HG03064 (cell line): ENCODE results near the gene STYXL1.

ENCODE experiments used
- ATAC-seq: cut with Tn5 transposase; IDR thresholded peaks from one replicate; pipeline ENCODE4 v1.9.1; 2021; ENCODE audit warnings: low read depth; ENCODE audit not compliant: unreplicated experiment

The STYXL1 gene

DNA sequence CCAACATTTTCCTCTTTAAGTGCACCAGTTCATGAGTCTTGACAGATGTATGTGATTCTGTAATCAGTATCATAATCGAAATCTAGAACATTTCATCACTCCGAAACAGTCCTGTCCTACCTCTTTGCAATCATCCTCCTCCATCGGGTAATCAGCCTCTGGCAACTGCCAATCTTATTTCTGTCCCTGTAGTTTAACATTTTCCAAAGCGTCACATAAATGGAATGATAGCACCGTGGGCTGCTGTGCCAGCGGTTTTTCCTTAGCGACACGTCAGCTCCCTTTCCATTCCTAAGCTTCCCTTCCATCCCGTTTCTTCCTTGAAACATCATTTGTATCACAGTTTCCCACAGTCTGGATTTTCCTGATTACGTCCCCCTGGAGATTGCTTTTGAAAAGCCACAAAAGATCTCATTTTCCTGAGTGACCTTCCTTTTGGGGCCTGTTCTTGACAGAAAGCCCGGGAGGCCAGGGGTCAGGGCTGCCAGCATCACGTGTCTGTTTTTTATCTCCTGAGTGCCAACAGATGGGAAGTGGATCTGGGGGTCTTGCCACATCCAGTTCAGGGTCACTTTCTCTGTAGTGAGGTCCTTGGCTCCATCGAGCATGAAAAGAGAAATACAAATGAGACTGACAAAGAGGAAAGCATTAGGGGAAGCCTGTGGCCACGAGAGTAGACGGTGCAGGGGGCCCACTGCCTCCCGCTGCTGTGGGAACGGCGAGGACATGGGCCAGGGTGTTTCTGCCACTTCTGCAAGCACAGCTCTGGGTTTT lies 85.0 kb downstream of the STYXL1 start:
- no peak for ATAC-seq

DNA sequence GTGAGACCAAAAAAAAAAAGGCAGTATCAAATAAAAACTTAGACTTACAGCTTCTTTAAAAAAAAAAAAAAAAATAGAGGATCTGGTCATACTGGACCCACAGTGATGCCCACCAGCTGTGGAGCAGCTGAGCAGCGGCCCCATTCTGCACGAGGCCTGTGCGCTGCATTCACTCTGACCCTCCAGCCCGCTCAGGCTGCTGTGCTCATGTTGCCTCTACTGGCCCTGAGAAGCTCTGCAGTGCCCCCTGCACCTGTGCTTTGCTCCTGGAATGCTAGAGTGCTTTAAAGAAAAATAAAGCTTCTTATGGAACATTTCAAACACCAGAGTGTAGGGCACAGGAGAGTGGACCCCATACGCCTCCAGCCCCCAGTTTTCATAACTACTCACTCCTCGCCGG lies 86.6 kb downstream of the STYXL1 start:
- no peak for ATAC-seq

DNA sequence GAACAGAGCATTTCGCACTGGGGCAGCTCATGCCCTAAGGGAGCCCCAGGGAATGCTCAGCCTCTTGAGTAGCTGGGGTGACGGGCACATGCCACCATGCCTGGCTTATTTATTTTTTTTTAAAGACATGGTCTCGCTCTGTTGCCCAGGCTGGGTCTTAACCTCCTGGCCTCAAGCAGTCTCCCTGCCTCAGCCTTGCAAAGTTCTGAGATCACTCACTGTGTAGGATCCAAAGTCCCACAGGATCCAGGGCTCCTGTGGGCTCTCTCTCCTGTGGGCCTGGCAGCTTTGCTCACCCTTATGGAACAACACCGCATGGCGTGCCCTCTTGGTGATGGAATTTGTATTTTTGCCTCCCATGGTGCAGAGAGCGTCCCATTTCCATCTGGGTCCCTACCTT lies 87.4 kb downstream of the STYXL1 start:
- no peak for ATAC-seq

DNA sequence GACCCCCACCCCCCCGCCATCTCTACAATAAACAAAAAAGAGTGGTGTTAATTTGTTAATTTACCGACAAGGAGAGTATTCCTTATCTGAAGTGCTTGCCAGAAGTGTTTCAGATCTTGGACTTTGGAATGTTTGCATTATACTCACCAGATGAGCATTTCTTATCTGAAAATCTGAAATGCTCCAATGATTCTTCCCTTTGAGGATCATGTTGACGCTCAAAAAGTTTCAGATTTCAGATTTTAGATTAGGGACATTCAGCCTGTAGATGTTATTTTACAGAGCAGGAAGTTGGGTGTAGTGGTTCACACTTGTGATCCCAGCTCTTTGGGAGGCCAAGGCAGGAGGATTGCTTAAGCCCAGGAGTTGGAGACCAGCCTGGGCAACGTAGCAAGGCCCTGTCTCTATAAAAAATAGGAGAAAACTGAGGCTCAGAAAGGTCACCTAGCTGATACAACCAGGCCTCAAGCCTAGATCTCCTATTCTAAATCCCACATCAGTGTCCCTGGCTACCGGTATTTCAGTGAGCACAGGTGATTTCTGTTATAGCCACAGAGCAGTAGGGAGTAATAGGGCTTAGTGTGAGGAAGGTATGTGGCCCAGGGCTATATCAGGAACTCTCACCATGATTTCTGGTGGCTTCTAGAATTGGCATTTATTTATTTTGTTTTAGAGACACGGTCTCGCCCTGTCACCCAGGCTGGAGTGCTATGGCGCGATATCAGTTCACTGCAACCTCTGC lies 88.8 kb downstream of the STYXL1 start:
- no peak for ATAC-seq

DNA sequence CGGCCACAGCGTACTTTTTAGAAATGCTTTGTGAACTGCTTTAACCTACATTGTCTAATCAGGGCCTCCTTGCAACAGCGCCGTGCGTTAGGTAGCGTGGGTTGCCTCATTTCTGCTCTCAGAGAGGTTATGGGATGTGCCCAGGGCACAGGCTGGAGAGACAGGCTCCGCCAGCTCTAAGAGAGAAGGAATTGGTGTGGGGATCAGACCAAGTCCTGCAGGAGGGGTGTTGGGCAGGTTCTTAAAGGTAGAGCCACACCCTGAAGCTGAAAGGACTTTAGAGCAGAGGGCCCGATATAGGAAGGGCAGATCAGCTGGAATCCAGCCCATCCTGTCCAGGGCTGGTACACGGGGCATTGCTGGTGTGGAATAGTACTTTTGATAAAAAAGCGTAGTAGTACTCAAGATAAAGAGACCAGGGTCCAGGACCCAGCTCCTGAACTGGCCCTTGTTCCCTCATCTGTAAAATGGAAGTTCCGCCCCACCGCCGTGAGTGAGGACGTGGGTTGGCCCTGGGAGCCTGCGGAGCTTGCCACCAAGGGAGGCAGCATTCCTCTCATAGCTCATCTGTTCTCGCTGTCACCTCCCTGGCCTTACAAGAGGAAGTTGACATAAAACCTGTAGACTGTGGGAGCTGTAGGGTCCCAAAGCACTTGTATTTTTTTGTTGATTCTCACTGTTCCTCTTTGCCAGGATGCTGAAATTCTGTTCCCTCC lies 90.6 kb downstream of the STYXL1 start:
- ATAC-seq, result no peak

DNA sequence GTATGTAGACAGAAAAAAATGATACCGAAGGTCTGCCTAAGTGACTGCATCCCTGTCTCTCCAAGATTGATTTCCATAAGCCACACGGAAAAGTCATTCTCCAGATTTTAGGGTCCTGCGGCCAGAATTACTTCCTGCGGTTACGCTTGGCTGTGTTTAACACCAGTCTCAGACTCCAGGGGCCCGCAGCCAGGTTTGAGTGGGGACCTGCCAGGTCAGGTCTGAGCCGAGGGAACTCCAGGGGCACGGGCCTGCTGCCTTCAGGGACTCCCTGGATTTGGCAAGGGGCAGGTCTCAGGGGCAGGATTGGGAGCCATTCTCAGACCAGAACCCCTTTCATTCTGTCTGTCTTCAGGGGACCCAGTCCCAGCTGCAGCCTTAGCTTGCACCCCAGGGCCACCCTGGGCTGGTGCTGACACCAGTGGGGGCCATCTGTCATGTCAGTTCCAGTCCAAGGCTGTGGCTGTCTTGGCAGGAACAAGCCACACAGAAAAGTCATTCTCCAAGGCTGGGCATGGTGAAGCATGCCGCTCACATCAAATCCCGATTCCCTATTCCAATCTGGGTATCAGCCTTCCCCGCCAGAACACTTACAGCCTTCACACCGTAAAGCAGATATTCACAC lies 92.4 kb downstream of the STYXL1 start:
- ATAC-seq, result no peak

DNA sequence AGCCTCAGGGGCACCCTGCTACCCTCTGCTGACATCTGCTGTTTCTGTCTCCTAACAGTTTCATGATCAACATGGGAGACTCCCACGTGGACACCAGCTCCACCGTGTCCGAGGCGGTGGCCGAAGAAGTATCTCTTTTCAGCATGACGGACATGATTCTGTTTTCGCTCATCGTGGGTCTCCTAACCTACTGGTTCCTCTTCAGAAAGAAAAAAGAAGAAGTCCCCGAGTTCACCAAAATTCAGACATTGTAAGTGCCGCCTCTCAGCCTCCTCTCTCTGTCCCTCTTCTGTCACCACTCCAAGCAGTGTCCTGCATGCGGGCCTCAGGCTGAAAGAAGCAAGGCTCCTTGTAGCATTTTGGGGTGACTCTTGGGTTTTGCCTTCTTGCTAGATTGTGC lies 93.9 kb downstream of the STYXL1 start:
- no peak for ATAC-seq

DNA sequence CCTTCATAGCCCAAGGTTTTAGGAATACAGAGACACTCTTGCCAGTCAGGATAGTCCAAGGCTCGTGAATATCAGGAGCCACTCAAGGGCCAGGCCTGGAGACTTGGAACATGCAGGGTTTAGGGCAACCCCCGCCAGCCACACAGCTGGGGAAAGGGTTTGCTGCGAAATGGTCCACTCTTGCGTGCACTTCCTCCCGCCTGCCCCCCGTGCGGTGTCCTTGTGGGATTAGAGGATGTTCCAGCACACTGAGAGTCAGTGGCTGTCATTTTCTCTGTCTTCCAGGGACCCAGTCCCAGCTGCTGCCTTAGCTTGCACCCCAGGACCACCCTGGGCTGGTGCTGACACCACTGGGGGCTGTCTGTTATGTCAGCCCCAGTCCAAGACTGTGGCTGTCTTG lies 94.4 kb downstream of the STYXL1 start:
- no peak for ATAC-seq

DNA sequence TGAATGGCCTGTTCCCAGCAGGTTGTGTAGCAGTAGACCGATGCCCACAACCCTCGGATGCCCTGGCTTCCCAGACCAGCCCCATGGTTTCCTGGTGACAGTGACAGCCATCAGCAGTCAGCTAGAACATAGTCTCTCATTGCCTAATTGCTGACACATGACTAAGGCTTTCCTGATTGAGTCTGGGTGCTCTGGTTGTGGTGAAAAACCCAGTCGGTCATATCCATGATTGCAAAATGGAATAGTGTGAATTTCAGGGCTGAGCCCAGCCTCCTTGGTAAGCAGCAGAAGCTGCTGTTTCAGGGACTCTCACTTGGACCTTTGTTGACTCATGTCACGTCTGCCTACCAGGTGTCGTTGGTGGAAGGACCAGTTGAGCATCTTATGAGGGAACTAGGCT lies 96.3 kb downstream of the STYXL1 start:
- ATAC-seq, result no peak

DNA sequence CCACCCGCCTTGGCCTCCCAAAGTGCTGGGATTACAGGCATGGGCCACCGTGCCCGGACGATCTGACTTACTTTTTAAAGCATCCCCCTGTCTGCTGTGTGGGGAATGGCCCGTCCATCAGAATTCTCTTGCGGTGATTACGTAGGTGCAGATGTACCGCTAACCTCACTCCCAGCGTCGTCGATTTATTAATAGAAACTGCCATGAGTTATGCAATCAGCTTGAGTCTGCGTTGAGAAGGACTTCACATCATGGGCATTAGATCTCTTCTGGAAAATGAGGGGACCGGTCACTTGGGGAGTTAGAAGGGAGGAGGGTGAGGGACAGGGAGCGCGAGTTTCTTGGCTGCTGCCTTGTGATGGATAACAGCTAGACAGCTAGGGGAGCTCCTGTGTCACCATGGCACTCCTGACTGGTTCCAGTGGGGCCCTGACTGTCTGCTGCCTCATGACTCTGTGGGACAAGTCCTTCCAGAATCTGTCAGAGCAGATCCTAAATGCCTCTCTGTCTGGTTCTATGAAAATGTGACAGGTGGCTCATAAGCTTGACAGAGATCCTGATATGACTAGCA lies 97.6 kb downstream of the STYXL1 start:
- ATAC-seq, result no peak

DNA sequence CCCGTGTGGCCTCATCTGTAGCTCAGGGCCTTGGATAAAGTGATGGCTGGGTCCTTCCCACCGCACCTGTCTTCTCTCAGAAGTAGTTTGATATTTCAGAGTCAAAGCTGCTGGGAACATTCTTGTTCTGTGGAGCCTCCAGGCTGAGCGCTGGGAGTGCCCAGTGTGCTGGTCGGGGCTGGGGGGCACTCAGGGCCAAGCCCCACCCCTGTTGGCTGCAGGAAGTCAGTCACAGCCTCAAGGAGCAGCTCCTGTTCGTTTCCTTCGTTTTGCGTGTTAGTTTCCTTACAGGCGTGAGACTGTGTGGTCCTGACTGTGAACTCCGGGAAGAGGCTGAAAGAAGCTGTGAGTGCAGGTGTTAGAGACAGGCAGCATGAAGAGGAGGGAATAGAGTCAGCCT lies 99.6 kb downstream of the STYXL1 start:
- ATAC-seq, result no peak
